SK-N-SH treated with all-trans-retinoic acid at 6 μM for 48 hours (cell line): ENCODE data around the gene STRA8.
"Not testable (repeated sequence)": the region's sequence is repeated elsewhere in the genome, so short reads cannot be mapped to it uniquely, and the experiment has no call there.

Experiments used
- ATAC-seq: fragments of 200-7000 bp; cut with Tn5 transposase; 3 replicates; pipeline ENCODE4 v1.9.1; 2020; ENCODE audit warnings: mild to moderate bottlenecking, moderate library complexity
- ARNTL ChIP-seq: fragments of 450-650 bp; formaldehyde crosslinking; IDR thresholded peaks from 2 replicates; pipeline ENCODE4 v1.5.0; 2020; ENCODE audit warnings: low read depth, mild to moderate bottlenecking, moderate library complexity, borderline replicate concordance
- BACH2 ChIP-seq: fragments of 250-450 bp; sonication (Bioruptor Pico); IDR thresholded peaks from 2 replicates; pipeline ENCODE4 v1.9.0; 2021; ENCODE audit warnings: mild to moderate bottlenecking, borderline replicate concordance
- CSDC2 ChIP-seq: fragments of 250-450 bp; sonication (Bioruptor Pico); IDR thresholded peaks from 2 replicates; pipeline ENCODE4 v1.5.0; 2020; ENCODE audit warnings: mild to moderate bottlenecking, moderate library complexity
- ESRRG ChIP-seq: fragments of 250-450 bp; sonication (Bioruptor Pico); IDR thresholded peaks from 2 replicates; pipeline ENCODE4 v1.6.1; 2021; ENCODE audit warnings: mild to moderate bottlenecking
- OSR1 ChIP-seq: fragments of 250-450 bp; sonication (Bioruptor Pico); IDR thresholded peaks from 2 replicates; pipeline ENCODE4 v1.8.0; 2022; ENCODE audit warnings: moderate library complexity, mild to moderate bottlenecking, inconsistent platforms
- RARB ChIP-seq: fragments of 250-450 bp; sonication (Bioruptor Pico); IDR thresholded peaks from 2 replicates; pipeline ENCODE4 v1.8.0; 2021; ENCODE audit warnings: mild to moderate bottlenecking, moderate library complexity
- SNAI2 ChIP-seq: fragments of 250-450 bp; sonication (Bioruptor Pico); IDR thresholded peaks from 2 replicates; pipeline ENCODE4 v1.5.0; 2020; ENCODE audit warnings: mild to moderate bottlenecking, moderate library complexity
- TCF4 ChIP-seq: fragments of 250-450 bp; sonication (Bioruptor Pico); IDR thresholded peaks from 2 replicates; pipeline ENCODE4 v1.8.0; 2021; ENCODE audit warnings: mild to moderate bottlenecking, moderate library complexity, borderline replicate concordance
- TOX ChIP-seq: fragments of 250-450 bp; sonication (Bioruptor Pico); IDR thresholded peaks from 2 replicates; pipeline ENCODE4 v1.8.0; 2021; ENCODE audit warnings: mild to moderate bottlenecking, moderate library complexity, borderline replicate concordance
- ZC3H10 ChIP-seq: fragments of 250-450 bp; sonication (Bioruptor Pico); IDR thresholded peaks from 2 replicates; pipeline ENCODE4 v1.5.1; 2021; ENCODE audit warnings: mild to moderate bottlenecking, moderate library complexity
- ZFP3 ChIP-seq: fragments of 250-450 bp; sonication (Bioruptor Pico); IDR thresholded peaks from 2 replicates; pipeline ENCODE4 v1.5.0; 2020; ENCODE audit warnings: mild to moderate bottlenecking, moderate library complexity
- ZFP30 ChIP-seq: fragments of 450-650 bp; formaldehyde crosslinking; IDR thresholded peaks from 2 replicates; pipeline ENCODE4 v1.5.0; 2022; ENCODE audit warnings: mild to moderate bottlenecking, moderate library complexity
- ZNF565 ChIP-seq: fragments of 450-650 bp; formaldehyde crosslinking; conservative IDR thresholded peaks from 2 replicates; pipeline ENCODE4 v1.5.0; 2020; ENCODE audit warnings: low read depth, mild to moderate bottlenecking, moderate library complexity
- ZNF70 ChIP-seq: fragments of 450-650 bp; formaldehyde crosslinking; IDR thresholded peaks from 2 replicates; pipeline ENCODE4 v1.5.0; 2020; ENCODE audit warnings: mild to moderate bottlenecking, moderate library complexity
- ZNF8 ChIP-seq: fragments of 450-650 bp; formaldehyde crosslinking; IDR thresholded peaks from 2 replicates; pipeline ENCODE4 v1.5.0; 2020; ENCODE audit warnings: mild to moderate bottlenecking, moderate library complexity
- TF ChIP-seq, protein P1 (sequence below): fragments of 250-450 bp; sonication (Bioruptor Pico); IDR thresholded peaks from 2 replicates; pipeline ENCODE4 v1.5.1; 2021; ENCODE audit warnings: mild to moderate bottlenecking, moderate library complexity
- TF ChIP-seq, protein P2 (sequence below): fragments of 250-450 bp; sonication (Bioruptor Pico); IDR thresholded peaks from 2 replicates; pipeline ENCODE4 v1.5.1; 2020; ENCODE audit warnings: low read depth, mild to moderate bottlenecking, moderate library complexity
- TF ChIP-seq, protein P3 (sequence below): fragments of 250-450 bp; sonication (Bioruptor Pico); IDR thresholded peaks from 2 replicates; pipeline ENCODE4 v1.8.0; 2021; ENCODE audit warnings: low read depth, mild to moderate bottlenecking, moderate library complexity, borderline replicate concordance
- TF ChIP-seq, protein P4 (sequence below): fragments of 250-450 bp; sonication (Bioruptor Pico); IDR thresholded peaks from 2 replicates; pipeline ENCODE4 v1.8.0; 2020; ENCODE audit warnings: mild to moderate bottlenecking, moderate library complexity, borderline replicate concordance

Gene STRA8

DNA sequence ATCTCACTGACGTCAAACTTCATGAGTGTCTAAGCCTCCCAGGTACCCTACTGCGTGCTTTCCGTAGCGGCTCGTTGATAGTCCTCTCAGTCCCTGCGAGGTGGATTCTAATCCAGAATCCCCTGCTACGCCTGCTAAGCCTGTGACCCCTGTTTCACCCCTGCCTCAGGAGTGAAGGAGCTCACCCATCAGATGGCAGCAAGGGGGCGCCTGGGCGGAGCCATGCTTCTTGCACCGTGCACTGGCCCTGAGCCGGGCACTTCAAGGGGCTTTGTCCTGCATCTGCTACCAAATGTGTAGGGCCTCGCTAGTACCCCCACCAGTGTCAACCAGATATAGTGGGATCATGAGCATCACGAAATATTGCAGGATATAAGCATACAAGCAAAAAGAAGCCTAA, 918 bp upstream of the STRA8 start:
- no peak for TF ChIP-seq BACH2
- TF ChIP-seq, protein P1, sequence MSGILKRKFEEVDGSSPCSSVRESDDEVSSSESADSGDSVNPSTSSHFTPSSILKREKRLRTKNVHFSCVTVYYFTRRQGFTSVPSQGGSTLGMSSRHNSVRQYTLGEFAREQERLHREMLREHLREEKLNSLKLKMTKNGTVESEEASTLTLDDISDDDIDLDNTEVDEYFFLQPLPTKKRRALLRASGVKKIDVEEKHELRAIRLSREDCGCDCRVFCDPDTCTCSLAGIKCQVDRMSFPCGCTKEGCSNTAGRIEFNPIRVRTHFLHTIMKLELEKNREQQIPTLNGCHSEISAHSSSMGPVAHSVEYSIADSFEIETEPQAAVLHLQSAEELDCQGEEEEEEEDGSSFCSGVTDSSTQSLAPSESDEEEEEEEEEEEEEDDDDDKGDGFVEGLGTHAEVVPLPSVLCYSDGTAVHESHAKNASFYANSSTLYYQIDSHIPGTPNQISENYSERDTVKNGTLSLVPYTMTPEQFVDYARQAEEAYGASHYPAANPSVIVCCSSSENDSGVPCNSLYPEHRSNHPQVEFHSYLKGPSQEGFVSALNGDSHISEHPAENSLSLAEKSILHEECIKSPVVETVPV (CRISPR knock-in tag) = no peak
- no peak for TF ChIP-seq TCF4 (CRISPR knock-in tag)
- TF ChIP-seq, protein P2, sequence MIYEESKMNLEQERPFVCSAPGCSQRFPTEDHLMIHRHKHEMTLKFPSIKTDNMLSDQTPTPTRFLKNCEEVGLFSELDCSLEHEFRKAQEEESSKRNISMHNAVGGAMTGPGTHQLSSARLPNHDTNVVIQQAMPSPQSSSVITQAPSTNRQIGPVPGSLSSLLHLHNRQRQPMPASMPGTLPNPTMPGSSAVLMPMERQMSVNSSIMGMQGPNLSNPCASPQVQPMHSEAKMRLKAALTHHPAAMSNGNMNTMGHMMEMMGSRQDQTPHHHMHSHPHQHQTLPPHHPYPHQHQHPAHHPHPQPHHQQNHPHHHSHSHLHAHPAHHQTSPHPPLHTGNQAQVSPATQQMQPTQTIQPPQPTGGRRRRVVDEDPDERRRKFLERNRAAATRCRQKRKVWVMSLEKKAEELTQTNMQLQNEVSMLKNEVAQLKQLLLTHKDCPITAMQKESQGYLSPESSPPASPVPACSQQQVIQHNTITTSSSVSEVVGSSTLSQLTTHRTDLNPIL (CRISPR knock-in tag) = no peak
- TF ChIP-seq ZC3H10 (CRISPR knock-in tag) = no peak
- TF ChIP-seq ESRRG (CRISPR knock-in tag) = no peak
- TF ChIP-seq ZNF70 (CRISPR knock-in tag) = no peak
- no peak for TF ChIP-seq TOX
- TF ChIP-seq ZNF565 (CRISPR knock-in tag) = no peak
- TF ChIP-seq ARNTL = no peak
- TF ChIP-seq ZNF8 (CRISPR knock-in tag) = no peak
- TF ChIP-seq, all 23 proteins: peak for 0
- ATAC-seq = peak; percentile 40; the same call in 1 of the 3 replicates

DNA sequence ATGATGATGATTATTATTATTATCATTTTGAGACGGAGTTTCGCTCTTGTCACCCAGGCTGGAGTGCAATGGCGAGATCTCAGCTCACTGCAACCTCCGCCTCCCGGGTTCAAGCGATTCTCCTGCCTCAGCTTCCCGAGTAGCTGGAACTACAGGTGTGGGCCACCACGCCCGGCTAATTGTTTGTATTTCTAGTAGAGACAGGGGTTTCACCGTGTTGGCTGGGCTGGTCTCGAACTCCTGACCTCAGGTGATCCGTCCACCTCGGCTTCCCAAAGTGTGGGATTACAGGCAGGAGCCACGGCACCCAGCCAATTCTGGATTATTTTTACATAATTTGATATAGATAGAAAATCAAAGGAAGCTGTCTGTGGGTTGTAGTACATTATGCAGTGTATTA, 457 bp downstream of the STRA8 start:
- not testable (repeated sequence) for ATAC-seq

DNA sequence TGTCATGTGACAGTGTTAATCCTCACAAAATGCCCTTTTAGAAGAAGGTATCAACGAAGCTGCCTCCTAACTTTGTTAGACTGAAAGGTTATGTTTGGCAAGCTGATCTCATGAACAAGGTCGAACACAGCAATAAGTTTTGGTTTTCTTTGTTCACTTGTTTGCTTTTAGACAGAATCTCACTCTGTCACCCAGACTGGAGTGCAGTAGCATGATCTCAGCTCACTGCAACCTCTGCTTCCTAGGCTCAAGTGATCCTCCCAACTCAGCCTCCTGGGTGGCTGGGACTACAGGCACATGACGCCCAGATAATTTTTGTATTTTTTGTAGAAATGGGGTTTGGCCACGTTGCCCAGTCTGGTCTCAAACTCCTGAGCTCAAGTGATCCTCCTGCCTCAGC, 1.1 kb downstream of the STRA8 start:
- no peak for ATAC-seq
- TF ChIP-seq, protein P3, sequence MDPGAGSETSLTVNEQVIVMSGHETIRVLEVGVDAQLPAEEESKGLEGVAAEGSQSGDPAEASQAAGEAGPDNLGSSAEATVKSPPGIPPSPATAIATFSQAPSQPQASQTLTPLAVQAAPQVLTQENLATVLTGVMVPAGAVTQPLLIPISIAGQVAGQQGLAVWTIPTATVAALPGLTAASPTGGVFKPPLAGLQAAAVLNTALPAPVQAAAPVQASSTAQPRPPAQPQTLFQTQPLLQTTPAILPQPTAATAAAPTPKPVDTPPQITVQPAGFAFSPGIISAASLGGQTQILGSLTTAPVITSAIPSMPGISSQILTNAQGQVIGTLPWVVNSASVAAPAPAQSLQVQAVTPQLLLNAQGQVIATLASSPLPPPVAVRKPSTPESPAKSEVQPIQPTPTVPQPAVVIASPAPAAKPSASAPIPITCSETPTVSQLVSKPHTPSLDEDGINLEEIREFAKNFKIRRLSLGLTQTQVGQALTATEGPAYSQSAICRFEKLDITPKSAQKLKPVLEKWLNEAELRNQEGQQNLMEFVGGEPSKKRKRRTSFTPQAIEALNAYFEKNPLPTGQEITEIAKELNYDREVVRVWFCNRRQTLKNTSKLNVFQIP (CRISPR knock-in tag) = no peak
- TF ChIP-seq ZC3H10 (CRISPR knock-in tag) (no peak), ZFP30 (no peak), OSR1 (CRISPR knock-in tag) (no peak), ZNF70 (CRISPR knock-in tag) (no peak), RARB (CRISPR knock-in tag) (no peak), ARNTL (no peak), CSDC2 (no peak), ZFP3 (CRISPR knock-in tag) (no peak)
- TF ChIP-seq, protein P2 (CRISPR knock-in tag) = no peak

DNA sequence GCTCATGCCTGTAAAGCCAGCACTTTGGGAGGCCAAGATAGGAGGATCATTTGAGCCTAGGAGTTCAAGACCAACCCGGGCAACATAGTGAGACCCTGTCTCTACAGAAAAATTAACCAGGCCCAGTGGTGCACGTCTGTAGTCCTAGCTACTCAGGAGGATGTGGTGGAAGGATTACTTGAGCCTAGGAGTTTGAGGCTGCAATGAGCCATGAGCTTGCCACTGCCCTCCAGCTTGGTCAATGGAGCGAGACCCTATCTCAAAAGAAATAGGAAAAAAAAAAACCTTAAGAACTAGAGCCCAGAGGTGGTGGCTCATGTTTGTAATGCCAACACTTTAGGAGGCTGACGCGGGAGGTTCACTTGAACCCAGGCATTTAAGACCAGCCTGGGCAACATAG, 2.2 kb downstream of the STRA8 start:
- ATAC-seq = no peak
- TF ChIP-seq ZC3H10 (CRISPR knock-in tag) (no peak), OSR1 (CRISPR knock-in tag) (no peak), TOX (no peak), ESRRG (CRISPR knock-in tag) (no peak), ZFP3 (CRISPR knock-in tag) (no peak), SNAI2 (CRISPR knock-in tag) (no peak)
- TF ChIP-seq, protein P4, sequence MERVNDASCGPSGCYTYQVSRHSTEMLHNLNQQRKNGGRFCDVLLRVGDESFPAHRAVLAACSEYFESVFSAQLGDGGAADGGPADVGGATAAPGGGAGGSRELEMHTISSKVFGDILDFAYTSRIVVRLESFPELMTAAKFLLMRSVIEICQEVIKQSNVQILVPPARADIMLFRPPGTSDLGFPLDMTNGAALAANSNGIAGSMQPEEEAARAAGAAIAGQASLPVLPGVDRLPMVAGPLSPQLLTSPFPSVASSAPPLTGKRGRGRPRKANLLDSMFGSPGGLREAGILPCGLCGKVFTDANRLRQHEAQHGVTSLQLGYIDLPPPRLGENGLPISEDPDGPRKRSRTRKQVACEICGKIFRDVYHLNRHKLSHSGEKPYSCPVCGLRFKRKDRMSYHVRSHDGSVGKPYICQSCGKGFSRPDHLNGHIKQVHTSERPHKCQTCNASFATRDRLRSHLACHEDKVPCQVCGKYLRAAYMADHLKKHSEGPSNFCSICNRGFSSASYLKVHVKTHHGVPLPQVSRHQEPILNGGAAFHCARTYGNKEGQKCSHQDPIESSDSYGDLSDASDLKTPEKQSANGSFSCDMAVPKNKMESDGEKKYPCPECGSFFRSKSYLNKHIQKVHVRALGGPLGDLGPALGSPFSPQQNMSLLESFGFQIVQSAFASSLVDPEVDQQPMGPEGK (CRISPR knock-in tag) = no peak
- TF ChIP-seq, protein P3 (CRISPR knock-in tag) = no peak
- TF ChIP-seq, all 23 proteins: peak for 0
